Omental fat pad (tissue), 4 donors: ENCODE results near the gene CIZ1. TPM values are rescaled to one million over a fixed set of nuclear protein-coding genes. Genes with fewer than 3 reads are reported as not detected.

ENCODE experiments used
- ATAC-seq: fragments of 150-250 bp; one replicate; pipeline ENCODE4 v1.9.1; 2016; ENCODE audit warnings: mild to moderate bottlenecking, moderate library complexity; ENCODE audit not compliant: low FRiP score
- DNase-seq: peaks from one replicate; pipeline ENCODE4 v3.0.0-alpha.2; 2019; ENCODE audit warnings: low spot score
- CTCF ChIP-seq, 3 donors: fragments of 450-650 bp; IDR thresholded peaks; one replicate each; pipeline ENCODE4 v1.5.1; 2016 to 2017; ENCODE audit warnings: antibody characterized with exemption in 3 of 3, mild to moderate bottlenecking in 3 of 3, moderate library complexity in 2 of 3
- total RNA-seq, 4 donors: library from RNA; depleted of rRNA; stranded (reverse); fragments of >200 nt; gene quantifications; one replicate each; pipeline ENCODE4 v1.1.0, GENCODE V29; 2016

Gene CIZ1
- total RNA-seq, 4 donors from 2014 or later: 40.1 to 70.1 (median 52.5) TPM

GRCh38 chr9:128174062-128174461 is 17.3 kb downstream of the CIZ1 start:
- DNase-seq: no peak
- ATAC-seq: no peak
- no peak for TF ChIP-seq CTCF (IDR thresholded peaks at IDR 0.05)

- ATAC-seq: no peak
- no peak for DNase-seq
- TF ChIP-seq CTCF (IDR thresholded peaks at IDR 0.05): no peak
Observed at GRCh38 chr9:128169925-128170324, 21.4 kb downstream of the CIZ1 start.

GRCh38 chr9:128169492-128169891 is 21.9 kb downstream of the CIZ1 start:
- DNase-seq: no peak
- no peak for ATAC-seq
- TF ChIP-seq CTCF (IDR thresholded peaks at IDR 0.05): no peak

- ATAC-seq (no peak), DNase-seq (no peak)
- TF ChIP-seq CTCF (IDR thresholded peaks at IDR 0.05): no peak
Observed at GRCh38 chr9:128168731-128169308, 22.6 kb downstream of the CIZ1 start.

GRCh38 chr9:128167209-128167608 is 24.2 kb downstream of the CIZ1 start:
- no peak for TF ChIP-seq CTCF (IDR thresholded peaks at IDR 0.05)
- no peak for DNase-seq
- no peak for ATAC-seq

- no peak for ATAC-seq
- no peak for DNase-seq
- no peak for TF ChIP-seq CTCF (IDR thresholded peaks at IDR 0.05)
Observed at GRCh38 chr9:128166169-128166568, 25.2 kb downstream of the CIZ1 start.

GRCh38 chr9:128164307-128164885 is 27.0 kb downstream of the CIZ1 start:
- ATAC-seq (no peak), DNase-seq (no peak)
- TF ChIP-seq CTCF (IDR thresholded peaks at IDR 0.05): no peak
